Measurements from ENCODE around the gene ATXN1.

Gene ATXN1

GRCh38 chr6:16361121-16361520 is 400.1 kb downstream of the ATXN1 start:
- DNase-seq: no peak
- TF ChIP-seq GATA1 (IDR thresholded peaks at IDR 0.05; ENCODE audit: low read depth, low read length) (no peak), POLR2A (IDR thresholded peaks at IDR 0.05; ENCODE audit: low read length) (no peak)

- TF ChIP-seq GATA1 (IDR thresholded peaks at IDR 0.05; ENCODE audit: low read depth, low read length) (no peak), POLR2A (IDR thresholded peaks at IDR 0.05; ENCODE audit: low read length) (no peak)
- DNase-seq: no peak
Measured at GRCh38 chr6:16360365-16360764, 400.9 kb downstream of the ATXN1 start.

- no peak for DNase-seq
- TF ChIP-seq GATA1 (IDR thresholded peaks at IDR 0.05; ENCODE audit: low read depth, low read length) (no peak), POLR2A (IDR thresholded peaks at IDR 0.05; ENCODE audit: low read length) (no peak)
Measured at GRCh38 chr6:16359563-16359962, 401.7 kb downstream of the ATXN1 start.

GRCh38 chr6:16358531-16359138 is 402.6 kb downstream of the ATXN1 start:
- DNase-seq: no peak
- TF ChIP-seq POLR2A (IDR thresholded peaks at IDR 0.05; ENCODE audit: low read length) (no peak), GATA1 (IDR thresholded peaks at IDR 0.05; ENCODE audit: low read depth, low read length) (no peak)

- TF ChIP-seq POLR2A (IDR thresholded peaks at IDR 0.05; ENCODE audit: low read length): no peak
- no peak for DNase-seq
Measured at GRCh38 chr6:16355699-16356446, 405.4 kb downstream of the ATXN1 start.

- no peak for TF ChIP-seq POLR2A (IDR thresholded peaks at IDR 0.05; ENCODE audit: low read length)
- TF ChIP-seq GATA1 (IDR thresholded peaks at IDR 0.05; ENCODE audit: low read depth, low read length): no peak
- no peak for DNase-seq
Measured at GRCh38 chr6:16355238-16355637, 406.0 kb downstream of the ATXN1 start.

- TF ChIP-seq POLR2A (IDR thresholded peaks at IDR 0.05; ENCODE audit: low read length) (no peak), GATA1 (IDR thresholded peaks at IDR 0.05; ENCODE audit: low read depth, low read length) (no peak)
- DNase-seq: no peak
Measured at GRCh38 chr6:16354692-16355091, 406.6 kb downstream of the ATXN1 start.

- TF ChIP-seq POLR2A (IDR thresholded peaks at IDR 0.05; ENCODE audit: low read length) (no peak), GATA1 (IDR thresholded peaks at IDR 0.05; ENCODE audit: low read depth, low read length) (no peak)
- no peak for DNase-seq
Measured at GRCh38 chr6:16352821-16353438, 408.3 kb downstream of the ATXN1 start.

GRCh38 chr6:16352258-16352635 is 409.0 kb downstream of the ATXN1 start:
- no peak for TF ChIP-seq GATA1 (IDR thresholded peaks at IDR 0.05; ENCODE audit: low read depth, low read length)
- TF ChIP-seq POLR2A (IDR thresholded peaks at IDR 0.05; ENCODE audit: low read length): no peak

GRCh38 chr6:16349544-16349943 is 411.7 kb downstream of the ATXN1 start:
- TF ChIP-seq POLR2A (IDR thresholded peaks at IDR 0.05; ENCODE audit: low read length) (no peak), GATA1 (IDR thresholded peaks at IDR 0.05; ENCODE audit: low read depth, low read length) (no peak)
- DNase-seq: no peak

More at GRCh38 chr6:16352258-16352635, 409.0 kb downstream of the ATXN1 start:
- DNase-seq: no peak

GRCh38 chr6:16346831-16347230 is 414.4 kb downstream of the ATXN1 start:
- no peak for DNase-seq
- no peak for TF ChIP-seq POLR2A (IDR thresholded peaks at IDR 0.05; ENCODE audit: low read length)
- no peak for TF ChIP-seq GATA1 (IDR thresholded peaks at IDR 0.05; ENCODE audit: low read depth, low read length)

GRCh38 chr6:16345449-16346330 is 415.6 kb downstream of the ATXN1 start:
- DNase-seq: no peak
- no peak for TF ChIP-seq GATA1 (IDR thresholded peaks at IDR 0.05; ENCODE audit: low read depth, low read length)
- no peak for TF ChIP-seq POLR2A (IDR thresholded peaks at IDR 0.05; ENCODE audit: low read length)

GRCh38 chr6:16344756-16345155 is 416.5 kb downstream of the ATXN1 start:
- DNase-seq: no peak
- no peak for TF ChIP-seq POLR2A (IDR thresholded peaks at IDR 0.05; ENCODE audit: low read length)
- no peak for TF ChIP-seq GATA1 (IDR thresholded peaks at IDR 0.05; ENCODE audit: low read depth, low read length)

GRCh38 chr6:16343593-16343992 is 417.7 kb downstream of the ATXN1 start:
- DNase-seq: no peak
- TF ChIP-seq GATA1 (IDR thresholded peaks at IDR 0.05; ENCODE audit: low read depth, low read length) (no peak), POLR2A (IDR thresholded peaks at IDR 0.05; ENCODE audit: low read length) (no peak)
